HS-5 (cell line): ENCODE results near the gene CPEB3.
"Not testable (repeated sequence)": the region's sequence is repeated elsewhere in the genome, so short reads cannot be mapped to it uniquely, and the experiment has no call there.

Experiments
- DNase-seq: peaks from one replicate; pipeline ENCODE4 v3.0.0-alpha.2; 2012; ENCODE audit warnings: low read depth

Gene CPEB3

GRCh38 chr10:92031580-92031979 is 259.3 kb downstream of the CPEB3 start:
- no peak for DNase-seq

GRCh38 chr10:92027141-92027540 is 263.7 kb downstream of the CPEB3 start:
- no peak for DNase-seq

GRCh38 chr10:92025340-92025739 is 265.5 kb downstream of the CPEB3 start:
- not testable (repeated sequence) for DNase-seq

- DNase-seq = no peak
These were observed 266.2 kb downstream of the CPEB3 start for GRCh38 chr10:92024700-92025099.

- no peak for DNase-seq
These were observed 276.3 kb downstream of the CPEB3 start for GRCh38 chr10:92014620-92015019.

GRCh38 chr10:92011560-92012214 is 279.2 kb downstream of the CPEB3 start:
- peak; percentile 58 for DNase-seq

- DNase-seq = no peak
These were observed 280.7 kb downstream of the CPEB3 start for GRCh38 chr10:92010047-92010735.

- no peak for DNase-seq
These were observed 281.4 kb downstream of the CPEB3 start for GRCh38 chr10:92009445-92009844.

GRCh38 chr10:92005978-92006377 is 284.9 kb downstream of the CPEB3 start:
- DNase-seq = no peak

GRCh38 chr10:92003258-92003657 is 287.6 kb downstream of the CPEB3 start:
- no peak for DNase-seq

GRCh38 chr10:92001995-92002394 is 288.9 kb downstream of the CPEB3 start:
- DNase-seq = no peak

GRCh38 chr10:92001581-92001980 is 289.3 kb downstream of the CPEB3 start:
- DNase-seq = no peak
